Activated naive CD4-positive, alpha-beta T cell treated with anti-CD3 and anti-CD28 coated beads for 36 hours (primary cell): ENCODE measurements around the gene GSTM2. TPM values are rescaled to one million over a fixed set of nuclear protein-coding genes. Genes with fewer than 3 reads are reported as not detected.

Experiments used
- CTCF ChIA-PET: fragments of 350-600 bp; sonication (Branson Sonifier 250); formaldehyde crosslinking; loops from one replicate; lab custom pipeline; 2021; ENCODE audit warnings: antibody characterized with exemption; lab: Charles Lee
- DNase-seq: peaks from one replicate; pipeline ENCODE4 v3.0.0-alpha.2; 2020
- H3K27ac Mint-ChIP-seq: one replicate; pipeline ENCODE4 v1.8.0; 2021; ENCODE audit warnings: mild to moderate bottlenecking, mixed read lengths
- H3K27me3 Mint-ChIP-seq: one replicate; pipeline ENCODE4 v1.8.0; 2021; ENCODE audit warnings: low read depth, mixed read lengths
- H3K36me3 Mint-ChIP-seq: one replicate; pipeline ENCODE4 v1.8.0; 2021; ENCODE audit warnings: low read depth, mixed read lengths
- H3K4me1 Mint-ChIP-seq: one replicate; pipeline ENCODE4 v1.8.0; 2021; ENCODE audit warnings: low read depth, mixed read lengths
- H3K4me3 Mint-ChIP-seq: one replicate; pipeline ENCODE4 v1.8.0; 2021; ENCODE audit warnings: mild to moderate bottlenecking, moderate library complexity, mixed read lengths
- H3K9me3 Mint-ChIP-seq: one replicate; pipeline ENCODE4 v1.8.0; 2021; ENCODE audit warnings: mixed read lengths
- intact Hi-C: fragments of 100-400 bp; cut with micrococcal nuclease; formaldehyde crosslinking; loops from one replicate; pipeline ENCODE4 v1.15.1; 2023
- total RNA-seq, 2 experiments: library from RNA; stranded (reverse); gene quantifications; one replicate each; pipeline ENCODE4 v1.2.3, GENCODE V29; 2021

Gene GSTM2
- total RNA-seq, 2 experiments from 2014 or later = 14.2 to 14.3 TPM

GRCh38 chr1:109641078-109641740 is 26.6 kb upstream of the GSTM2 start:
- Mint-ChIP-seq H3K27ac (no peak overlapping the region), H3K36me3 (no peaks in the 10 kb centered on the region), H3K4me3 (no peak overlapping the region), H3K27me3 (no peaks in the 10 kb centered on the region), H3K4me1 (peaks cover 5% of the 10 kb centered on the region), H3K9me3 (no peaks in the 10 kb centered on the region)
- CTCF ChIA-PET = interaction anchor here (0.6 to 13.1 kb wide), 35 partner anchors 10 to 389 kb away, joined by 3 to 283 read pairs (median 6); partner anchors contain the start of genes AHCYL1, AMPD2, GNAI3 and GNAT2
- DNase-seq = no peak
- intact Hi-C loops = no loop called here

DNA sequence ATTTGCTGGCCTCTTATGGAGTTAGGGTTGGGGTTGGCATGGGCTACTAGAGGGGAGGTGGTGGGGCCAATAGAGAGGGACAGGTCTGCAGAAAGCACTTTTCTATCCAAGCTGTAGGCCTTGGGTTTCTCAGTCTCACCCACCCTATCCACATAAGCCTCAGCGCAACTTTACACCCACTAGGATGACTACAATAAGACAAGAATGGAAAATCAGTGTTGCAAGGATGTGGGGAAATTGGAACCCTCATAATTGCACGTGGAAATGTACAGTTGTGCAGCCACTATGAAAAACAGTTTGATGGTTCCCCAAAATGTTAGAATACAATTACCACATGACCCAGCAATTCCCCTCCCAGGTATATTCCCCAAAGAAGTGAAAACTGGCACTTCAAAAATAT is 26.0 kb upstream of the GSTM2 start:
- intact Hi-C loops = no loop called here
- Mint-ChIP-seq H3K27me3 (no peaks in the 10 kb centered on the region), H3K4me3 (no peak overlapping the region), H3K27ac (no peak overlapping the region), H3K4me1 (peaks cover 5% of the 10 kb centered on the region), H3K36me3 (no peaks in the 10 kb centered on the region), H3K9me3 (no peaks in the 10 kb centered on the region)
- CTCF ChIA-PET = interaction anchor here (0.9 to 13.1 kb wide), 12 partner anchors 9 to 341 kb away, joined by 3 to 283 read pairs (median 24); partner anchors contain the start of genes AHCYL1, GPR61 and GSTM4
- DNase-seq = no peak

DNA sequence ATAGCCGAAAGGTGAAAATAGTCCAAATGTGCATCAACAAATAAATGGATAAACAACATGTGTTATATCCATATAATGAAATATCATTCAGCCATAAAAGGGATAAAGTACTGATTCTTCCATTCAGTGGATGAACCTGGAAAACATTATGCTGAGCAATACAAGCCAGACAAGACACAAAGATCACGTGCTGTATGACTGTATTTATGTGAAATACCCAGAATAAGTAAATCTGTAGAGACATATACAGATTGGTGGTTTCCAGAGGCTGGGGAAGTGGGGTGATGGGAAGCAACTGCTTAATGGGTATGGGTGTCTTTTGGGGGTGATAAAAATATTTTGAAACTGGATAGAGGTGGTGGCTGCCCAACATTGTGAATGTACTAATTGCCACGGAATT is 25.2 kb upstream of the GSTM2 start:
- intact Hi-C loops = loop anchor here (1.0 kb wide), 2 partner anchors 131 to 342 kb away; partner anchors contain the start of gene AHCYL1
- H3K27ac Mint-ChIP-seq = no peak overlapping the region
- no peak overlapping the region for H3K4me3 Mint-ChIP-seq
- no peaks in the 10 kb centered on the region for H3K36me3 Mint-ChIP-seq
- H3K27me3 Mint-ChIP-seq = no peaks in the 10 kb centered on the region
- CTCF ChIA-PET = interaction anchor here (0.7 to 13.1 kb wide), 8 partner anchors 8 to 368 kb away, joined by 3 to 283 read pairs (median 8); partner anchors contain the start of genes AHCYL1 and GNAI3
- no peaks in the 10 kb centered on the region for H3K9me3 Mint-ChIP-seq
- H3K4me1 Mint-ChIP-seq = peaks cover 5% of the 10 kb centered on the region
- DNase-seq = no peak

GRCh38 chr1:109643385-109644230 is 24.2 kb upstream of the GSTM2 start:
- intact Hi-C loops = loop anchor here (1.0 kb wide), 2 partner anchors 130 to 341 kb away; partner anchors contain the start of gene AHCYL1
- H3K4me1 Mint-ChIP-seq = peaks cover 5% of the 10 kb centered on the region
- H3K27me3 Mint-ChIP-seq = no peaks in the 10 kb centered on the region
- no peak overlapping the region for H3K4me3 Mint-ChIP-seq
- H3K36me3 Mint-ChIP-seq = no peaks in the 10 kb centered on the region
- CTCF ChIA-PET = interaction anchor here (0.6 to 13.1 kb wide), 13 partner anchors 9 to 367 kb away, joined by 3 to 283 read pairs (median 5); partner anchors contain the start of genes AHCYL1, GNAI3 and GSTM4
- DNase-seq = peak; percentile 94
- no peaks in the 10 kb centered on the region for H3K9me3 Mint-ChIP-seq
- no peak overlapping the region for H3K27ac Mint-ChIP-seq

DNA sequence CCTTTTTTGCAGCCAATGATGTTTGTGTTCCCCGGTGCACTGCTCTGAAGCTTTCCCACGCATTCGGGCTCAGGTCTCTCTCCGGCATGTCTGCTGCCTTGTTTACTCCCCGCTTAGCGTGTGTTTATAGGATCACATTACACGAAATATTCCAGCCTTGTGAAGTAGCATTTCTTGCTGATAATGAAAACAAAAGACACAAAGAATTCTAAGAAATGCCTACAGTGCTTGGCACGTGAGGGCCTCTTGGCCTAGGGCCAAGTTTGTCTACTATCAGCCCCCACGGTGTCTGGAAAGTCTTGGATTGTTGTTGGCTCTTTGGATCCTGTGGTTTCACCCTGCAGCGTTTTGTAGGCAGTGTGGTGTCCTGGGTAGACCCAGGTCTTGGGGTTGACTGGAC is 23.2 kb upstream of the GSTM2 start:
- H3K27ac Mint-ChIP-seq = no peak overlapping the region

DNA sequence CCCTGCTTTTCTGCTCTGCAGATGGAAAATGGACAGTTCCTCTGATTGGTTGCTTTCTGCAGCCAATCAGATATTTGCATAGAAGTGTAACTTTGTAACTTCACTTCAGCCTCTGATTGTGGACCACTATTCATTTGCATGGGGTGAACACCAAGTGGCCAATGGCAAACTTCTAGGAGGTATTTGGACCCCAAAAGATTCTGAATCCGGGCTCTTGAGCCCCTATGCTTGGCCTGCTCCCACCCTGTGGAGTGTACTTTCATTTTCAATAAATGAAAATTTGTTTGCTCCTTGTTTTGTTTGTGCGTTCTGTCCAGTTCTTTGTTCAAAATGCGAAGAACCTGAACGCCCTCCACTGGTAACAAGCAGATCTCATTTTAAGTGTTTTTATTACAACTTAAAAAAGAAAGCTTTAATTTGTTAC is 18.4 kb upstream of the GSTM2 start:
- Mint-ChIP-seq H3K9me3 (no peaks in the 10 kb centered on the region), H3K27ac (no peak overlapping the region), H3K36me3 (no peaks in the 10 kb centered on the region), H3K4me3 (no peak overlapping the region), H3K4me1 (no peaks in the 10 kb centered on the region), H3K27me3 (peaks cover 6% of the 10 kb centered on the region)
- no peak for DNase-seq
- intact Hi-C loops = no loop called here
- CTCF ChIA-PET = interaction anchor here (0.9 to 6.2 kb wide), 6 partner anchors 9 to 335 kb away, joined by 3 to 93 read pairs (median 8); partner anchors contain the start of gene AHCYL1

More for the DNA sequence above, 23.2 kb upstream of the GSTM2 start:
- Mint-ChIP-seq H3K36me3 (no peaks in the 10 kb centered on the region), H3K9me3 (no peaks in the 10 kb centered on the region), H3K4me1 (peaks cover 5% of the 10 kb centered on the region), H3K27me3 (no peaks in the 10 kb centered on the region), H3K4me3 (no peak overlapping the region)
- DNase-seq = no peak
- CTCF ChIA-PET = interaction anchor here (0.7 to 13.1 kb wide), 7 partner anchors 18 to 340 kb away, joined by 3 to 283 read pairs (median 8); partner anchors contain the start of genes AHCYL1 and GNAI3
- intact Hi-C loops = no loop called here

- Mint-ChIP-seq H3K9me3 (no peaks in the 10 kb centered on the region), H3K27me3 (peaks cover 10% of the 10 kb centered on the region), H3K4me3 (no peak overlapping the region), H3K4me1 (peaks cover 10% of the 10 kb centered on the region), H3K27ac (no peak overlapping the region), H3K36me3 (no peaks in the 10 kb centered on the region)
- DNase-seq = no peak
- CTCF ChIA-PET = interaction anchor here (1.0 to 6.2 kb wide), 10 partner anchors 10 to 333 kb away, joined by 3 to 93 read pairs (median 6); partner anchors contain the start of genes AHCYL1 and GNAI3
- intact Hi-C loops = no loop called here
Measured at GRCh38 chr1:109650609-109651008, 17.2 kb upstream of the GSTM2 start.

GRCh38 chr1:109652402-109652801 is 15.5 kb upstream of the GSTM2 start:
- peaks cover 15% of the 10 kb centered on the region for H3K4me1 Mint-ChIP-seq
- intact Hi-C loops = no loop called here
- no peaks in the 10 kb centered on the region for H3K9me3 Mint-ChIP-seq
- CTCF ChIA-PET = interaction anchor here (1.2 to 6.2 kb wide), 7 partner anchors 9 to 332 kb away, joined by 3 to 93 read pairs (median 7); partner anchors contain the start of gene AHCYL1
- no peaks in the 10 kb centered on the region for H3K36me3 Mint-ChIP-seq
- no peak overlapping the region for H3K27ac Mint-ChIP-seq
- H3K27me3 Mint-ChIP-seq = peaks cover 10% of the 10 kb centered on the region
- DNase-seq = no peak
- no peak overlapping the region for H3K4me3 Mint-ChIP-seq

GRCh38 chr1:109653306-109653705 is 14.6 kb upstream of the GSTM2 start:
- Mint-ChIP-seq H3K4me3 (no peak overlapping the region), H3K9me3 (no peaks in the 10 kb centered on the region), H3K36me3 (no peaks in the 10 kb centered on the region), H3K4me1 (peaks cover 15% of the 10 kb centered on the region), H3K27ac (no peak overlapping the region), H3K27me3 (peaks cover 10% of the 10 kb centered on the region)
- intact Hi-C loops = no loop called here
- CTCF ChIA-PET = interaction anchor here (0.9 to 6.2 kb wide), 5 partner anchors 10 to 331 kb away, joined by 3 to 93 read pairs (median 7); partner anchors contain the start of gene AHCYL1
- no peak for DNase-seq

- DNase-seq = no peak
- Mint-ChIP-seq H3K36me3 (no peaks in the 10 kb centered on the region), H3K4me3 (no peak overlapping the region), H3K4me1 (peaks cover 15% of the 10 kb centered on the region), H3K27ac (no peak overlapping the region), H3K27me3 (peaks cover 10% of the 10 kb centered on the region), H3K9me3 (no peaks in the 10 kb centered on the region)
- CTCF ChIA-PET = interaction anchor here (4.5 kb wide), 1 partner anchor 14 kb away, joined by 27 read pairs; no protein-coding TSS in a partner anchor
- intact Hi-C loops = no loop called here
Measured at GRCh38 chr1:109654519-109654918, 13.3 kb upstream of the GSTM2 start.

- CTCF ChIA-PET = interaction anchor here (0.5 to 4.5 kb wide), 10 partner anchors 10 to 466 kb away, joined by 3 to 27 read pairs (median 3); partner anchors contain the start of genes AHCYL1, AMPD2, GNAT2 and GSTM2
- Mint-ChIP-seq H3K4me3 (peak within 1 kb of the TSS; percentile 82), H3K9me3 (no peaks in the 10 kb centered on the region), H3K36me3 (no peaks in the 10 kb centered on the region), H3K4me1 (peaks cover 15% of the 10 kb centered on the region), H3K27ac (peak within 1 kb of the TSS; percentile 28), H3K27me3 (peaks cover 10% of the 10 kb centered on the region)
- intact Hi-C loops = no loop called here
- DNase-seq = peak; percentile 69
Measured at GRCh38 chr1:109655615-109656519, 12.0 kb upstream of the GSTM2 start, which contains the start of gene GSTM4. Gene GSTM4 (plus strand): TSS chr1:109656099. CDS start chr1:109656390, 291 bp downstream.
